Myocyte (in vitro differentiated cells): Measurements from ENCODE around the gene ZNF831. TPM values are rescaled to one million over a fixed set of nuclear protein-coding genes. Genes with fewer than 3 reads are reported as not detected.

Experiments used
- DNase-seq: peaks from one replicate; pipeline ENCODE4 v3.0.0-alpha.2; 2012; ENCODE audit warnings: low read depth
- total RNA-seq: library from RNA; depleted of rRNA; stranded (reverse); fragments of >200 nt; gene quantifications from 2 replicates; pipeline ENCODE4 v1.2.3, GENCODE V29; 2014

ZNF831 gene
- total RNA-seq, 1 donor from 2014 or later: not detected

DNA sequence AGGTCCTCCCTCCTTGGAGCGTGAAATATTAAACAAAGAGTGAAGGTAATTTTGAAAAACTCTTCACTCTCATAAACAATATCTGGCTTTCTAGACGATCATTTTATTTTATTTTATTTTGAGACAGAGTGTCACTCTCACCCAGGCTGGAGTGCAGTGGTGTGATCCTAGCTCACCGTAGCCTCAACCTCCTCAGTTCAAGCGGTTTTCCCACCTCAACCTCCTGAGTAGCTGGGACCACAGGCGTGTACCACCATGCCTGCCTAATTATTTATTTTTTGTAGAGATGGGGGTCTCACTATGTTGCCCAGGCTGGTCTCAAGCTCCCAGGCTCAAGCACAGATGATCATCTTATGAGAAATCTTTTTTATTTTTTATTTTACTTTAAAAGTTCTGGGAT, 16.4 kb downstream of the ZNF831 start:
- no peak for DNase-seq

DNA sequence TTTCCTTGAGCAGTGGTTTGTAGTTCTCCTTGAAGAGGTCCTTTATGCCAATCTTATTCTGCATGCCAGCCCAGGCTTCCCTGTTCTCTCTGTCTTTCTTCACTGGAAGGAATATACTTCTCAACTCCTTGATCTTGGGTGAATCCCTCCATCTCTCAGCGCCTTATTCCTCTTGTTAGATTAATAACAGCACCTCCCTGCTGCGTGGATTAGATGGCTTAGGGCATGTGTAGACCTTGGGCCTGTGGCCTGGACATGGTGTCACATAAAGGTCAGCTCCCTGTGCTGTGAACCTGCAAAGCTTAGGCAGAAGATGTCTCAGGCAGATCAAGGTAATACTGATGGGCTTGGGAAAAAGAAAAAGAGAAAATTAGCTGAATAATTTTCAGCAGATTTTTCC, 18.3 kb downstream of the ZNF831 start:
- DNase-seq: no peak

DNA sequence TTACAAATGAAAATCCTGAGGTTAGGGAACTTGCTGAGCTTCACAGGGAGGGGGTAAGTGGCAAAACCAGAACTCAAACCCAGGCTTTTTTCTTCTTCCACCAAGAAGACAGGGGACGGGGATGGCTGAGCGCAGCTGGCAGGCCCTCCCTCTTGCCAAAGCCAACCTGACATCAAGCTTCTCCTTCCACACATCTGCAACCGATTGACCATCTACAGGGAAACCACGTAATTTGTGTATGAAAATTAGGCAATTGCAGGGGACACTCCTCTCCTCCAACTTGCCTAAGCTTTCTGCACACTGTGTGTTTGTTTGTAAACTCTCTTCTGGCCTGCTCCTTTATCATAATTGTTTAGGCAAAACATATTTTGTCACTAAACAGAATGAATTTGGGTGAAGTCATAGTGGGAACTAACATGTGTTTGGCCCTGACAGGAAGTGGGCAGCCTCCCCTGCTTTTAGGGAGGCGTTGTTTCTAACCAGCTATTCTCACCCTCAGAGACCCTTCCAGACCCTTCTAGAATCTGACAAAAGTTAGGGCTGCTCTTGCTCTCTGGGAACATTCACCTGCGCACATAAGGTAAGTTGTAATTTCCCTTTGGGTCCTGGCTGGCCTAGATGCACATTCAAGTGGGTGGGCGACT, 18.9 kb downstream of the ZNF831 start:
- DNase-seq: no peak

DNA sequence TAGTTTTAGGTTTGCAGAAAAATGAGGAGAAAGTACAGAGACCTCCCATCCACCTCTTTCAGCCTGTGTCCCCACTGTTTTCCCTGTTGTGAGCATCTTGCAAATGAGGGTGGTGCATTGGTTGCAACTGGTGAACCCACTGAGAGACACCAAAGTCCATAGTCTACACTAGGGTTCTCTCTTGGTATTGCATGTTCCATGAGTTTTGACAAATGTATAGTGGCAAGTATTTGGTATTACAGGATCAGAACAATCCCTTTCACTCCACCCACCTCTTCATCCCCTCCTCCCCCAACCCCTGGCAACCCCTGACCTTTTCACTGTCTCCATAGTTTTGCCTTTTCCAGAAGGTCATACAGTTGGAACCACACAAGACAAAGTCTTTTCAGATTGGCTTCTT, 20.1 kb downstream of the ZNF831 start:
- DNase-seq: no peak

DNA sequence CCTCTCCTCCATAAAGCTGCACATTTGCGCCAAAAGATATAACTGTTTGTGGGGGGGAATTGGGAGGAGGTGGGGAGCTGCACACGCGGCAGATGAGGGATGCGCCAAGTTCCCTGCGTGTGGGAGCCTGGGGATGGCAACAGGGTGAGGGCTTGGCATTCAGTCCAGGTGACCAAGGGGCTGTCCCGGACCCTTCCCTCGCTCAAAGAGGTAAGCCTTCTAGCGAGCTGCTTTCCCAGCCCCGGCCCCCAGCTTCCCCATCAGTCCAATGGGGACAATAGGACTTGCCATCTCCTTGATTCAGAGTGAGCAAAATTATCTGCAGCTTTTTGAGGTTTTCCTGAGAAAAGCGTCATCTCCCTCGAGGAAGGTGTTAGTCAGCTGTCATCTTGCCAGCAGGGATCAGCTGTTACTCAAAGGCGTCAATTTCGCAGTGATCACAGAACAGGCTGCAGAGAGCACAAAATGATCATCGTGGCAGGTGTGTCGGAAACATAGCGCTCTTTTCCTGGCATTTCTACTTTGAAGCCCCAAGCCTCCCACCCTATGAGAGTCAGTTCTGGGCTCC, 21.3 kb downstream of the ZNF831 start:
- peak; percentile 1 for DNase-seq

DNA sequence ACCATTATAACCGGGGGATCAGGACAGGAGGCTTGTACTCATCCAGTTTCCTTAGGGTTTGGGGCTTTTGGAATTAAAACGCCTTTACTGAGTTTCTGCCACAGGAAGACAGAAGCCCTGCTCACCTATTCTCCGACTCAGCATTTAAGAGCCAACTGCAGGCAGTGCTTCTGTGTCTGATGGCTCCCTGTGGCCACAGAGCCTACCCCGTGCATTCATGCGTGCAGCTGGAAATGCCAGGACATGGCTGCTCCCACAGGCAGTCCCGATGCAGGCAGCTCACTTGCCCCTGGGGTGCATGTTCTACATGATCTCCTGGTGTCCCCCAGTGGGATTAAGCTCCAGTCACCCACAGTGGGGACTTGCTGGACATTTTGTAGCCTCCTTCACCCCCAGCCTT, 22.2 kb downstream of the ZNF831 start:
- no peak for DNase-seq

DNA sequence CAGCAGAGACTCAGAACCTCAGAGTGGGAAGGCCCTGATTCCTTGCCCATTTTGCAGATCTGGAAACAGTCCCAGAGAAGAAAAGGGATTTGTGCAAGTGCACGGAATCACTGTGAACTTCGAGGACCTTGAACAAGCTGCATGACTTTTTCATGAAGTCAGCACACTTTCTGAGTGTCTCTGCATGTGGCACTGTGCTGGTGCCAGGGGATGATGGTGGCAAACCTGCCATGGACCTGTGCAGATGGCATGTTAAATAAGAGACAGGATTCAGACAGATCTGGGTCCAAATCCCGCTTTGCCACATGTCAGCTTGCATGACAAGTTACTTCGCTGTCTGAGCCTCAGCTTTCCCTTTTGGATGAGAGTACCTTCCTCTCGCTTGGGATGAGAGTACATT, 26.8 kb downstream of the ZNF831 start:
- DNase-seq: no peak

DNA sequence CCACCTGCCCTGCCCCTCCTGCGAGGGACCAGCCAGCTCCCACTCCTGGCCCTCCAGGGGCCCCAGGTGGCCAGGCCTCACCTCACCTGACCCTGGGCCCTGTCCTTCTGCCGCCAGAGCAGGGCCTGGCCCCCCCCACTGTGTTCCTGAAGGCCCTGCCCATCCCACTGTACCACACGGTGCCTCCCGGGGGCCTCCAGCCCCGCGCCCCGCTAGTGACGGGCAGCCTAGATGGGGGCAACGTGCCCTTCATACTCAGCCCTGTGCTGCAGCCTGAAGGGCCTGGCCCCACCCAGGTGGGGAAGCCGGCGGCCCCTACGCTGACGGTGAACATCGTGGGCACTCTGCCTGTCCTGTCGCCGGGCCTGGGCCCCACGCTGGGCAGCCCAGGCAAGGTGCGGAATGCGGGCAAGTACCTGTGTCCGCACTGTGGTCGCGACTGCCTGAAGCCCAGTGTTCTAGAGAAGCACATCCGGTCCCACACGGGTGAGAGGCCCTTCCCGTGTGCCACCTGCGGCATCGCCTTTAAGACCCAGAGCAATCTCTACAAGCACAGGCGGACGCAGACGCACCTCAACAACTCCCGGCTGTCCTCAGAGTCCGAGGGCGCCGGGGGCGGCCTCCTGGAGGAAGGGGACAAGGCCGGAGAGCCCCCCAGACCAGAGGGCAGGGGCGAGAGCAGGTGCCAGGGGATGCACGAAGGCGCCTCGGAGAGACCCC, 27.6 kb downstream of the ZNF831 start:
- DNase-seq: no peak

DNA sequence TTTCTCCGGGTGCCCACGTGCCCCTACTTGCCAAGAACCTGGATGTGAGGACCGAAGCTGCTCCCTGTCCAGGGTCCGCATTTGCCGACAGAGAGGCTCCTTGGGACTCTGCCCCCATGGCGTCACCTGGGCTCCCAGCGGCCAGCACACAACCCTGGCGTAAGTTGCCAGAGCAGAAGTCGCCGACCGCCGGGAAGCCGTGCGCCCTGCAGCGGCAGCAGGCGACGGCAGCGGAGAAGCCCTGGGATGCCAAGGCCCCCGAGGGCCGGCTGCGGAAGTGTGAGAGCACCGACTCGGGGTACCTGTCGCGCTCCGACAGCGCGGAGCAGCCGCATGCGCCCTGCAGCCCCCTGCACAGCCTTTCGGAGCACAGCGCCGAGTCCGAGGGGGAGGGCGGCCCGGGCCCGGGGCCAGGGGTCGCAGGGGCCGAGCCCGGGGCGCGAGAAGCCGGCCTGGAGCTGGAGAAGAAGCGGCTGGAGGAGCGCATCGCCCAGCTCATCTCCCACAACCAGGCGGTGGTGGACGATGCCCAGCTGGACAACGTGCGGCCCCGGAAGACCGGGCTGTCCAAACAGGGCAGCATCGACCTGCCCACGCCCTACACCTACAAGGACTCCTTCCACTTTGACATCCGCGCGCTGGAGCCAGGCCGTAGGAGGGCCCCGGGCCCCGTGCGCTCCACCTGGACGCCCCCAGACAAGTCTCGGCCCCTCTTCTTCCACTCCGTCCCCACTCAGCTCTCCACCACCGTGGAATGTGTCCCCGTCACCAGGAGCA, 28.3 kb downstream of the ZNF831 start:
- DNase-seq: no peak

DNA sequence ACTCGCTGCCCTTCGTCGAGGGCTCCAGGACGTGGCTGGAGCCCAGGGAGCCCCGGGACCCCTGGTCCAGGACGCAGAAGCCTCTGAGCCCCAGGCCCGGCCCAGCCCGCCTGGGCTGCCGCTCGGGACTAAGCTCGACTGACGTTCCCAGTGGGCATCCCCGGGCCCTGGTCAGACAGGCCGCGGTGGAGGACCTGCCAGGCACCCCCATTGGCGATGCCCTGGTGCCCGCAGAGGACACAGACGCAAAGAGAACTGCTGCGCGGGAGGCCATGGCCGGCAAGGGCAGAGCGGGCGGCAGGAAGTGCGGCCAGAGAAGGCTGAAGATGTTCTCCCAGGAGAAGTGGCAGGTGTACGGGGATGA, 28.9 kb downstream of the ZNF831 start:
- no peak for DNase-seq

DNA sequence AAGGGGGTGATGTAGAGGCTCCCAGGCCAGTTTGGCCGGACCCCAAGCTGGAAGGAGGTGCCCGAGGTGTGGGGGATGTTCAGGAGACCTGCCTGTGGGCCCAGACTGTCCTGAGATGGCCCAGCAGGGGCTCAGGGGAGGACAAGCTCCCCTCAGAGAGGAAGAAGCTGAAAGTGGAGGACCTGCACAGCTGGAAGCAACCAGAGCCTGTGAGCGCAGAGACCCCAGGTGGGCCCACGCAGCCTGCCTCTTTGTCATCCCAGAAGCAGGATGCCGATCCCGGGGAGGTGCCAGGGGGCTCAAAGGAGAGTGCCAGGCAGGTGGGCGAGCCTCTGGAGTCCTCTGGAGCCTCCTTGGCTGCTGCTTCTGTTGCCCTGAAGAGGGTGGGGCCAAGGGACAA, 29.7 kb downstream of the ZNF831 start:
- DNase-seq: no peak

DNA sequence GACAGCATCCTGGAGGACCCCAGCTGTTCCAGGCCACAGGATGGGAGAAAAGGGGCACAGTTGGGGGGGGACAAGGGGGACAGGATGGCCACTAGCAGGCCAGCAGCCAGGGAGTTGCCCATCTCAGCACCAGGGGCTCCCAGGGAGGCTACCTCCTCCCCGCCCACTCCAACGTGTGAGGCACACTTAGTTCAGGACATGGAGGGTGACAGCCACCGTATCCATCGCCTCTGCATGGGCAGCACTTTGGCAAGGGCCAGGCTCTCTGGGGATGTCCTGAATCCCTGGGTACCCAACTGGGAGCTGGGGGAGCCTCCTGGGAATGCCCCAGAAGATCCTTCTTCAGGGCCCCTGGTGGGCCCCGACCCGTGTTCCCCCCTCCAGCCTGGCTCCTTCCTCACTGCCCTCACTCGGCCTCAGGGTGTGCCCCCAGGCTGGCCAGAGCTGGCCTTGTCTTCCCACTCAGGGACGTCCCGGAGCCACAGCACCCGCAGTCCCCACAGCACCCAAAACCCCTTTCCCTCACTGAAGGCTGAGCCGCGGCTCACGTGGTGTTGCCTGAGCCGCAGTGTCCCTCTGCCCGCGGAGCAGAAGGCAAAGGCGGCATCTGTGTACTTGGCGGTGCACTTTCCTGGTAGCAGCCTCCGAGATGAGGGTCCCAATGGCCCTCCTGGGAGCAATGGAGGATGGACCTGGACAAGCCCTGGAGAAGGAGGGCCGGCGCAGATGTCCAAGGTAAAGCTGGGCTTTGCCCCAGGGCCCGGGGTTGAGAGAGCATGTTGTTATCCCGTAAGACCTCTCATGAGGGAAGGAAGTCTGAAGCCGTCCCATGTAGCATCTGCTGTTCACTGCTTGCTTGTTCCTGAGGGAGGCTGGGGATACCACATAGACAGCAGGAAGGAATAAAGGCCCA, 30.7 kb downstream of the ZNF831 start:
- DNase-seq: no peak

DNA sequence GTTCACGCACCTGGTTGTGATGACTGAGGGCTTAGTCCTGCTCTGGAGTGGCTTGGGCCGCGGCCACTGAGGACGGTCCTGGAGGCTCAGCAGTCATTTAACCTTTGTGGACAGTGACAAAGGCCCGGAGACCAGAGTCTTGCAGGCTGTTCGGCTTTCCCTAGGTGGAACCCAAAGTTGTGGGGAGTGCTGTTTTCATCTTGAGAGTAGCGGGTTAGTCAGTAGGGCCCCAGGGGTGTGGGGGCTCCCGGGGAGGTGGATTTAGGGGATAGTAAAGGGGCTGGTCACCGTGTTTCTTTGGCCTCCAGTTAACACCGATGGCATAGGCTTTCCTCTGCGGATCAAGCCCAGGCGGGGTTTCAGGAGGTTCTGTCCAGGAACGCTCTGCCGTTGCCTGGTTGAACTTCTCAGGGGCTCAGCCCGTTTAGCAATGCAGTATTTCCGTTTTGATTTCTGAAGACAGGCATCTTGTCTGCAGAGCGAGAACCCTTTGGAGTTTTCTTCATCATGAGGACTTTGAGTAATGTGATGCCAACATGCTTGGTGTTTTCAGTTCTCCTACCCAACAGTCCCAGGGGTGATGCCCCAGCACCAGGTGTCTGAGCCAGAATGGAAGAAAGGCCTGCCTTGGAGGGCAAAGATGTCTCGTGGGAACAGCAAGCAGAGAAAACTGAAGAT, 31.8 kb downstream of the ZNF831 start:
- no peak for DNase-seq

DNA sequence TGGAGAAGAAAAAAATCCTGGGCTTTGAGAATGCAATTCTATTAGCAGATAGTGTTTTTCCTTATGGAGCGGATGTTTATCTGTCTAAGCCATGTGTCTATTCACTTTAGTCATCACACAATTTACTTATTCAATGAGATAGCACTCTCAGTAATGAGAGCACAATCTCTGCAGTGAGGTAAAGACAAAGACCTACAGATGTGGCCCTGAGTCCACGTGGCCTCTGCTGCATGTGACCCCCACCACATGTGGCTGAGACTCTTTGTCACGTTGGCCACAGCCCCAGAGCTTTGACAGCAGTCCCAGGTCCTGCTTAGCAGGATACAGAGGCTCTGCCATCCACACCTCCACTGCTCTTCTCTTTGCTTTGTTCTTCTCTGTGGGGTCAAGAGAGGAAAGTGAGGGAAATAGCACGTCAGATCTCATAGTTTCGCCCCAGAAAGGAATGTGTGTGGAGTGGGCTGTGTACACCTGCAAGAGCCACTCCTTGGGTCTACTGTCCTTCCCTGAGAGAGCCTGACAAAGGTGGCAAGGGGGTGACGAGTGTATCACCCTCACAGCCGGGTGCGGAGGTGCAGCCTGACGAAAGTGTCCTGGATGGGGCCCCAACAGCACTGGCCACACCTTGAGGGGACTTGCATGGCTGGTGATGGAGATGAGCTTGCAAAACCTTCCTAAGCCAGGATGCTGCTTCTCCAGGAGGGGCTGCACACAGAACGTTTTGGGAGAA, 40.7 kb downstream of the ZNF831 start:
- no peak for DNase-seq

DNA sequence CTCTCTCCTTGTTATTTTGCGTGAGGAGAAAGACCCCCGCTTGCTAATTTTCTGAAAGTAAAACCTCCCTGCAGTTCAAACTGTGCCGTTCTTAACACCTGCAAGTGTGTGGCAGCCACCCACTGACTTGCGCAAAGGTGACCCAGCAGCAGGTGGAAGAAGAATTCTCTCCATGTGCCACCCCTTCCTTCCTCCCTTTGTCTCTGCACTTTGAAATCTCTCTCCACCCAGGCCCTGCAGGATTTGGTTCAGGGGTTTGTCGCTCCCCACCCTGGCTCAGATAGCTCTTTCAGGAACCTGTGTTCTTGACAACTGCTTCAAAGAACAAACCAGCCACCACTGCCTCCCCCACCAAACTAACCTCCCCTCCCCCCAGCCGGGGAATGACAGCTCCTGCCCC, 41.4 kb downstream of the ZNF831 start:
- DNase-seq: no peak

DNA sequence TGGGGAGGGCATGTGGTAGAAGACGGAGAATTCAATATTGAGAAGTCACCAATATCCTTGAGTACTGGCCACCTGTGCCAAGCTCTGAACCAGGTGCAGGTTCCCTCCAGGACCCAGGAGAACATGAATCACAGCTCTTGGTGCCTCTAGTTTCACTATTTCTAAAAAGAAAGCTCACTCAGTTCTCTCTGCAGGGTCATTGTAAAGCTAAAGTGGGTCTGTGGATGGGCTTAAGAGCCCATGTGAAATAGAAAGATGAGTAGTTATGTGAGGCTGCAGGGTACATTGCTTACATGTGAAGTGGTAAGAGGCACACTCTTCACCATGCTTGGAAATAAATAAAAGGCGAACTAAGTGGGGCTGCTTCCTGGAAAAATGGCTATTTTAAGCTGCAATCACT, 43.6 kb downstream of the ZNF831 start:
- DNase-seq: no peak

DNA sequence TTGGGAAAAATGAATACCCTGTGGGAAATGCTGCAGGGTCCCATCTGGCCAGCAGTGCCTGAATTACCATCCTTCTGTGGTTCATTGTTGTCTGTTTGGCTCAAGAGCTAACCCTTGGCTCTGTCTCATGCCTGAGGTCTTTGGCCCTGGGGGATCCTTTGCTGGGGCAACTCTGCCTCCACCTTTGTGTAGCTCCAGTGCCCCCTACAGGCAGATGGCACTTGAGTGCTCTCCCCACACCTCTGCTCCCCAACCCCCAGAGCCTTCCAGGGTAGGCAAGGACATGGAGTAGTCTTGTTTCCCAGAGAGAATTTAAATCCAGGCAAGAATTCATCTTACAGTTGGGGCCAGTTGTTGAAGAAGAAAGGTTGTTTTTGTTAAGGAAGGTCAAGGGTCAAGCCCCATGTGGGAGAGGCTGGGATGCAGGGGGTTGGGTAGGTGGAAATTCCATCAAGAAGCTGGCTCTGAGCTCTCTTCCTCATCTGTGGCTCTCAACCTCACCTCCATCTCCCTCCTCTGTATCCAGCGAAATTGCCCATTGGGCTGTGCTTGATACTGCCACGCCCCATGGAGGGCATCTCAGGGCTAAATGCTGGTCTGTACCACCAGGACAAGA, 44.2 kb downstream of the ZNF831 start:
- peak; percentile 13 for DNase-seq

DNA sequence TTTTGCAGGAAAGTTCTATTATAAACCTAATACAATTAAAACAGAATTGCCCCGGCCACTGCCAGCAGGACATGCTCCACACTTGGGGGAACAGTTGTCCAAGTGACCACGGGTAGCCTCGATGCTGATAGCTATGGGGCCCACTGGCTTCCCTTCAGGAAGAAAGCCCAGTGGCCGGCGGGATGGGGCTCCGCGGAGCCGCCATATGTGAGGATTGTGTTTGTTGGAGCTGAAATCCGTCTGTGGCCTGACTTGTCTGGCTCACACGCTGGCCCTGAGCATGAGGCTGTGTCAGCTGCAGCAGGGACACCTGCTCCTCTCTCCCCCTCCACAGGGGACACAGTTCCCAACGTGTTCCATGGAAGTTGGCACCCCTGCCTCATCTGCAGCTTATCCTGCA, 46.6 kb downstream of the ZNF831 start:
- no peak for DNase-seq

DNA sequence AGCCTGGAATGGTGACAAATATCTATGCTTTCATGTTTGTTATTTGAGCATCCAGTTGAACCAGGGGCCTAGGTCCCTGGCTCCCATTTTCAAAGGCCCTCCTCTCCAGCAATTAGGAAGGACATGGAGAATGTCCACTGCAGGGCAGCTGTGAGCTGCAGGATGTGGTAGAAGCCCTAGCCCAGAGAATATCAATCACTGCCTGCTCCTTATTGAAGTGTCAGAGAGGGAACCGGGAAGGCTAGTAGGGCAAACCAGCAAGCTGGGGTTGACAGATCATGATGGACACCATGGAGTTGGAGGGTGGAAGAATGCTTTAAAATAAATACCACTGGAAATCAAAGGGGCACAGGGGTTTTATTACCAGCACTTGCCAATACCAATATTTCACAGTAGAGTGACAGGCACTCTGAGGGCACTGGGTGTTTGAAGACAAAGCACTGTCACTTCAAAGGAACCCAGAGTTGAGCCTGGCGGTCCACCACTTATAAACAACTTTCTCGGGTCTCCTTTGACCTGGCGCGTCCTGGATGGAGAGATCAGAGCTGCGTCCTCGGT, 47.7 kb downstream of the ZNF831 start:
- DNase-seq: no peak
